SK-N-SH (cell line): Measurements from ENCODE around the gene SESTD1. TPM values are rescaled to one million over a fixed set of nuclear protein-coding genes. Genes with fewer than 3 reads are reported as not detected.

Experiments used
- CTCF ChIA-PET: fragments of 300-600, 350-600 bp; formaldehyde crosslinking; extraction: SDS; loops from one replicate; lab custom pipeline; 2021; lab: Yijun Ruan, JAX
- POLR2A ChIA-PET: fragments of 350-600 bp; sonication (Branson Sonifier 250); formaldehyde crosslinking; extraction: SDS; loops from one replicate; lab custom pipeline; 2020; ENCODE audit warnings: antibody characterized with exemption, inconsistent platforms; lab: Yijun Ruan, JAX
- DNase-seq: peaks from one replicate; pipeline ENCODE4 v3.0.0; 2012
- H2AFZ ChIP-seq: fragments of 200-600 bp; sonication (generic); 2 replicates; pipeline ENCODE4 v1.8.1; 2016; ENCODE audit warnings: antibody characterized with exemption, mild to moderate bottlenecking, low read depth
- H3F3A ChIP-seq: fragments of 200-600 bp; sonication (generic); replicated peaks from 2 replicates; pipeline ENCODE3; 2016; ENCODE audit warnings: antibody characterized with exemption, mild to moderate bottlenecking; ENCODE audit not compliant: insufficient read depth
- H3K27ac ChIP-seq, 2 experiments: fragments of 200-500 bp in 1 of 2; fragments of 200-600 bp in 1 of 2; sonication (Bioruptor generic) in 1 of 2; sonication (generic), shearing (Covaris generic) in 1 of 2; 2 replicates each; pipeline versions ENCODE4 v1.5.1 to v1.6.1; 2014 to 2016; ENCODE audit warnings: low read depth in 2 of 2, inconsistent platforms in 1 of 2, low read length in 1 of 2, mild to moderate bottlenecking in 1 of 2, mixed read lengths in 1 of 2
- H3K27me3 ChIP-seq: fragments of 200-600 bp; sonication (generic), shearing (Covaris generic); 2 replicates; pipeline ENCODE4 v1.6.1; 2016; ENCODE audit warnings: mixed run types; ENCODE audit not compliant: insufficient read depth
- H3K36me3 ChIP-seq, 2 experiments: fragments of 200-500 bp in 1 of 2; fragments of 200-600 bp in 1 of 2; sonication (Bioruptor generic) in 1 of 2; sonication (generic) in 1 of 2; replicated peaks in 1 of 2; 2 replicates each; pipeline versions ENCODE3 to v1.5.1; 2014 to 2016; ENCODE audit warnings: low read length in 1 of 2, mild to moderate bottlenecking in 1 of 2; ENCODE audit not compliant: insufficient read depth in 2 of 2, control insufficient read depth in 1 of 2
- H3K4me1 ChIP-seq, 2 experiments: fragments of 200-500 bp in 1 of 2; fragments of 200-600 bp in 1 of 2; sonication (Bioruptor generic) in 1 of 2; sonication (generic), shearing (Covaris generic) in 1 of 2; 2 replicates each; pipeline versions ENCODE4 v1.5.1 to v1.6.1; 2014 to 2016; ENCODE audit warnings: low read depth in 1 of 2, low read length in 1 of 2, mixed run types in 1 of 2; ENCODE audit not compliant: insufficient read depth in 2 of 2, control insufficient read depth in 1 of 2
- H3K4me2 ChIP-seq: fragments of 200-600 bp; sonication (generic), shearing (Covaris generic); 2 replicates; pipeline ENCODE4 v1.6.1; 2017; ENCODE audit warnings: mixed run types
- H3K4me3 ChIP-seq, 2 experiments: fragments of 200-500 bp in 1 of 2; fragments of 200-600 bp in 1 of 2; sonication (Bioruptor generic) in 1 of 2; sonication (generic), shearing (Covaris generic) in 1 of 2; 2 replicates each; pipeline versions ENCODE4 v1.5.1 to v1.8.1; 2014 to 2016; ENCODE audit warnings: low read depth in 2 of 2, inconsistent platforms in 1 of 2, low read length in 1 of 2, mild to moderate bottlenecking in 1 of 2, mixed read lengths in 1 of 2, moderate library complexity in 1 of 2
- H3K79me2 ChIP-seq: fragments of 200-600 bp; sonication (generic); 2 replicates; pipeline ENCODE4 v1.8.1; 2017; ENCODE audit warnings: mild to moderate bottlenecking; ENCODE audit not compliant: insufficient read depth
- H3K9ac ChIP-seq: fragments of 200-600 bp; sonication (generic); 2 replicates; pipeline ENCODE4 v1.6.1; 2017; ENCODE audit warnings: mixed run types
- H3K9me2 ChIP-seq: fragments of 200-600 bp; sonication (generic); 2 replicates; pipeline ENCODE4 v1.6.1; 2017; ENCODE audit warnings: mixed run types
- H3K9me3 ChIP-seq: fragments of 200-600 bp; sonication (generic); 2 replicates; pipeline ENCODE4 v1.6.1; 2017; ENCODE audit warnings: mixed run types, mild to moderate bottlenecking, moderate library complexity
- H4K20me1 ChIP-seq: fragments of 200-600 bp; sonication (generic); 2 replicates; pipeline ENCODE4 v1.6.1; 2017; ENCODE audit warnings: mild to moderate bottlenecking, mixed run types; ENCODE audit not compliant: insufficient read depth
- CHD2 ChIP-seq: fragments of 150-350 bp; IDR thresholded peaks from 2 replicates; pipeline ENCODE4 v1.6.1; 2018; ENCODE audit warnings: low read length; ENCODE audit not compliant: partially characterized antibody
- ELF1 ChIP-seq: IDR thresholded peaks from 2 replicates; pipeline ENCODE4 v1.4.0; 2012
- EP300 ChIP-seq, 2 experiments: IDR thresholded peaks; 2 replicates each; pipeline versions ENCODE4 v1.4.0 to v1.6.1; 2012; ENCODE audit warnings: borderline replicate concordance in 1 of 2, low read depth in 1 of 2, low read length in 1 of 2
- FOSL2 ChIP-seq: IDR thresholded peaks from 2 replicates; pipeline ENCODE4 v1.4.0; 2012; ENCODE audit warnings: low read depth, mild to moderate bottlenecking, moderate library complexity, borderline replicate concordance
- MXI1 ChIP-seq: IDR thresholded peaks from 2 replicates; pipeline ENCODE4 v1.6.1; 2012; ENCODE audit warnings: mild to moderate bottlenecking, low read depth, low read length, improper control_type of control experiment
- NFIC ChIP-seq: IDR thresholded peaks from 2 replicates; pipeline ENCODE4 v1.4.0; 2012; ENCODE audit warnings: borderline replicate concordance
- NRF1 ChIP-seq: IDR thresholded peaks from 2 replicates; pipeline ENCODE4 v1.6.1; 2012; ENCODE audit warnings: low read depth, mild to moderate bottlenecking, low read length
- POLR2AphosphoS5 ChIP-seq: IDR thresholded peaks from 2 replicates; pipeline ENCODE4 v1.6.1; 2012; ENCODE audit warnings: low read depth, low read length
- RAD21 ChIP-seq: IDR thresholded peaks from 2 replicates; pipeline ENCODE4 v1.6.1; 2012; ENCODE audit warnings: mild to moderate bottlenecking, low read length
- RFX5 ChIP-seq: IDR thresholded peaks from 2 replicates; pipeline ENCODE4 v1.6.1; 2012; ENCODE audit warnings: mild to moderate bottlenecking, improper control_type of control experiment, low read length
- RXRA ChIP-seq: IDR thresholded peaks from 2 replicates; pipeline ENCODE4 v1.4.0; 2012; ENCODE audit warnings: low read depth, mild to moderate bottlenecking, borderline replicate concordance
- SIN3A ChIP-seq: IDR thresholded peaks from 2 replicates; pipeline ENCODE4 v1.6.1; 2012; ENCODE audit warnings: low read depth, mild to moderate bottlenecking, low read length, moderate library complexity, borderline replicate concordance
- TCF12 ChIP-seq: IDR thresholded peaks from 2 replicates; pipeline ENCODE4 v1.4.0; 2012
- TEAD4 ChIP-seq: IDR thresholded peaks from 2 replicates; pipeline ENCODE4 v1.4.0; 2012; ENCODE audit warnings: mild to moderate bottlenecking, borderline replicate concordance; ENCODE audit not compliant: insufficient read depth
- WGBS: methylation state at CpG from one replicate; pipeline ENCODE4 v1.1.6; 2017; ENCODE audit warnings: low lambda C conversion rate; 5-methylcytosine and 5-hydroxymethylcytosine counted together
- polyA plus RNA-seq, 3 experiments: library from polyadenylated mRNA; depleted of rRNA; stranded (reverse); fragments of >200 nt; gene quantifications; 2 replicates each; pipeline ENCODE4 v1.2.3, GENCODE V29; 2012
- TF ChIP-seq, protein P1 (sequence below): IDR thresholded peaks from 2 replicates; pipeline ENCODE4 v1.6.1; 2012; ENCODE audit warnings: mild to moderate bottlenecking, low read depth, low read length, moderate library complexity
- TF ChIP-seq, protein P2 (sequence below): IDR thresholded peaks from 2 replicates; pipeline ENCODE4 v1.4.0; 2012; ENCODE audit warnings: low read depth, borderline replicate concordance
- TF ChIP-seq, protein P3 (sequence below): fragments of 150-350 bp; IDR thresholded peaks from 2 replicates; pipeline ENCODE4 v1.6.1; 2017; ENCODE audit warnings: antibody characterized with exemption, low read length, low read depth, borderline replicate concordance
- TF ChIP-seq, protein P4 (sequence below): fragments of 150-350 bp; IDR thresholded peaks from 2 replicates; pipeline ENCODE4 v1.6.1; 2016; ENCODE audit warnings: mild to moderate bottlenecking, low read depth, low read length
- TF ChIP-seq, protein P5 (sequence below): IDR thresholded peaks from 2 replicates; pipeline ENCODE4 v1.4.0; 2012; ENCODE audit warnings: low read depth, borderline replicate concordance

Gene SESTD1
- polyA plus RNA-seq, 1 of the 3 experiments (the other 2 are of a cell fraction) = 4.6 TPM

DNA sequence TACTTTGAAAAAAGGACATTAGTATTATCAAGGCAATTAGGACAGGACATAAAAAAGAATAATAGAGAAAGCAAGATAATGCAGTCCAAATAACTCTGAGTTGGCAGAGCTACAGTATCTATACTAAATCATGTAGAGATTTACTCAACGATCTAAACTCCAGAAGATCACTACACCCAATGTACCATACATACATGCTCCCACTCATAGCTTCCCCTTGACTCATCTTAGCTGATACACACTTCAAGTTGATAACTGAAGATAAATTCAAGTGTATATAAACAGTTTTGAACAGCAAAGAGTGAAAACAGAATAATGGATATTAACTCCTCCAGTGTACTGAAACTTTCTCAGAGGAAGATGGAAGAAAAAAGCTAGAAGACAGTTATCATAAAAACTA, 78.5 kb downstream of the SESTD1 start:
- Histone ChIP-seq H3K27me3 (no peaks in the 10 kb centered on the region), H3K9me2 (no peaks in the 10 kb centered on the region), H3K4me1 (no peaks in the 10 kb centered on the region), H3K9ac (no peak overlapping the region), H3F3A (peaks cover 11% of the 10 kb centered on the region), H3K4me3 (no peak overlapping the region), H3K4me2 (no peak overlapping the region), H3K27ac (no peak overlapping the region), H2AFZ (no peak overlapping the region), H3K9me3 (peaks cover 18% of the 10 kb centered on the region; the same call in 1 of the 2 replicates), H4K20me1 (no peaks in the 10 kb centered on the region), H3K79me2 (peaks cover 50% of the 10 kb centered on the region), H3K36me3 (peaks cover 0 to 28% of the 10 kb centered on the region in 2 experiments)
- CTCF ChIA-PET = interaction anchor here (1.5 kb wide), 1 partner anchor 65 kb away, joined by 4 read pairs; no protein-coding TSS in a partner anchor
- TF ChIP-seq, protein P1, sequence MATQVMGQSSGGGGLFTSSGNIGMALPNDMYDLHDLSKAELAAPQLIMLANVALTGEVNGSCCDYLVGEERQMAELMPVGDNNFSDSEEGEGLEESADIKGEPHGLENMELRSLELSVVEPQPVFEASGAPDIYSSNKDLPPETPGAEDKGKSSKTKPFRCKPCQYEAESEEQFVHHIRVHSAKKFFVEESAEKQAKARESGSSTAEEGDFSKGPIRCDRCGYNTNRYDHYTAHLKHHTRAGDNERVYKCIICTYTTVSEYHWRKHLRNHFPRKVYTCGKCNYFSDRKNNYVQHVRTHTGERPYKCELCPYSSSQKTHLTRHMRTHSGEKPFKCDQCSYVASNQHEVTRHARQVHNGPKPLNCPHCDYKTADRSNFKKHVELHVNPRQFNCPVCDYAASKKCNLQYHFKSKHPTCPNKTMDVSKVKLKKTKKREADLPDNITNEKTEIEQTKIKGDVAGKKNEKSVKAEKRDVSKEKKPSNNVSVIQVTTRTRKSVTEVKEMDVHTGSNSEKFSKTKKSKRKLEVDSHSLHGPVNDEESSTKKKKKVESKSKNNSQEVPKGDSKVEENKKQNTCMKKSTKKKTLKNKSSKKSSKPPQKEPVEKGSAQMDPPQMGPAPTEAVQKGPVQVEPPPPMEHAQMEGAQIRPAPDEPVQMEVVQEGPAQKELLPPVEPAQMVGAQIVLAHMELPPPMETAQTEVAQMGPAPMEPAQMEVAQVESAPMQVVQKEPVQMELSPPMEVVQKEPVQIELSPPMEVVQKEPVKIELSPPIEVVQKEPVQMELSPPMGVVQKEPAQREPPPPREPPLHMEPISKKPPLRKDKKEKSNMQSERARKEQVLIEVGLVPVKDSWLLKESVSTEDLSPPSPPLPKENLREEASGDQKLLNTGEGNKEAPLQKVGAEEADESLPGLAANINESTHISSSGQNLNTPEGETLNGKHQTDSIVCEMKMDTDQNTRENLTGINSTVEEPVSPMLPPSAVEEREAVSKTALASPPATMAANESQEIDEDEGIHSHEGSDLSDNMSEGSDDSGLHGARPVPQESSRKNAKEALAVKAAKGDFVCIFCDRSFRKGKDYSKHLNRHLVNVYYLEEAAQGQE = no peak
- TF ChIP-seq MXI1 (no peak), RFX5 (no peak), ELF1 (no peak), EP300 (IDR thresholded peaks at IDR 0.05; ENCODE audit: borderline replicate concordance in 1 of 2, low read depth in 1 of 2, low read length in 1 of 2) (no peak), RXRA (no peak), POLR2AphosphoS5 (no peak), NRF1 (no peak), CHD2 (no peak), NFIC (no peak), RAD21 (no peak), TCF12 (no peak), FOSL2 (no peak), SIN3A (no peak), TEAD4 (no peak)
- TF ChIP-seq, protein P2, sequence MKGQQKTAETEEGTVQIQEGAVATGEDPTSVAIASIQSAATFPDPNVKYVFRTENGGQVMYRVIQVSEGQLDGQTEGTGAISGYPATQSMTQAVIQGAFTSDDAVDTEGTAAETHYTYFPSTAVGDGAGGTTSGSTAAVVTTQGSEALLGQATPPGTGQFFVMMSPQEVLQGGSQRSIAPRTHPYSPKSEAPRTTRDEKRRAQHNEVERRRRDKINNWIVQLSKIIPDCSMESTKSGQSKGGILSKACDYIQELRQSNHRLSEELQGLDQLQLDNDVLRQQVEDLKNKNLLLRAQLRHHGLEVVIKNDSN = no peak
- TF ChIP-seq, protein P3, sequence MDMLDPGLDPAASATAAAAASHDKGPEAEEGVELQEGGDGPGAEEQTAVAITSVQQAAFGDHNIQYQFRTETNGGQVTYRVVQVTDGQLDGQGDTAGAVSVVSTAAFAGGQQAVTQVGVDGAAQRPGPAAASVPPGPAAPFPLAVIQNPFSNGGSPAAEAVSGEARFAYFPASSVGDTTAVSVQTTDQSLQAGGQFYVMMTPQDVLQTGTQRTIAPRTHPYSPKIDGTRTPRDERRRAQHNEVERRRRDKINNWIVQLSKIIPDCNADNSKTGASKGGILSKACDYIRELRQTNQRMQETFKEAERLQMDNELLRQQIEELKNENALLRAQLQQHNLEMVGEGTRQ = no peak
- TF ChIP-seq, protein P4, sequence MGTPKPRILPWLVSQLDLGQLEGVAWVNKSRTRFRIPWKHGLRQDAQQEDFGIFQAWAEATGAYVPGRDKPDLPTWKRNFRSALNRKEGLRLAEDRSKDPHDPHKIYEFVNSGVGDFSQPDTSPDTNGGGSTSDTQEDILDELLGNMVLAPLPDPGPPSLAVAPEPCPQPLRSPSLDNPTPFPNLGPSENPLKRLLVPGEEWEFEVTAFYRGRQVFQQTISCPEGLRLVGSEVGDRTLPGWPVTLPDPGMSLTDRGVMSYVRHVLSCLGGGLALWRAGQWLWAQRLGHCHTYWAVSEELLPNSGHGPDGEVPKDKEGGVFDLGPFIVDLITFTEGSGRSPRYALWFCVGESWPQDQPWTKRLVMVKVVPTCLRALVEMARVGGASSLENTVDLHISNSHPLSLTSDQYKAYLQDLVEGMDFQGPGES = no peak
- TF ChIP-seq, protein P5, sequence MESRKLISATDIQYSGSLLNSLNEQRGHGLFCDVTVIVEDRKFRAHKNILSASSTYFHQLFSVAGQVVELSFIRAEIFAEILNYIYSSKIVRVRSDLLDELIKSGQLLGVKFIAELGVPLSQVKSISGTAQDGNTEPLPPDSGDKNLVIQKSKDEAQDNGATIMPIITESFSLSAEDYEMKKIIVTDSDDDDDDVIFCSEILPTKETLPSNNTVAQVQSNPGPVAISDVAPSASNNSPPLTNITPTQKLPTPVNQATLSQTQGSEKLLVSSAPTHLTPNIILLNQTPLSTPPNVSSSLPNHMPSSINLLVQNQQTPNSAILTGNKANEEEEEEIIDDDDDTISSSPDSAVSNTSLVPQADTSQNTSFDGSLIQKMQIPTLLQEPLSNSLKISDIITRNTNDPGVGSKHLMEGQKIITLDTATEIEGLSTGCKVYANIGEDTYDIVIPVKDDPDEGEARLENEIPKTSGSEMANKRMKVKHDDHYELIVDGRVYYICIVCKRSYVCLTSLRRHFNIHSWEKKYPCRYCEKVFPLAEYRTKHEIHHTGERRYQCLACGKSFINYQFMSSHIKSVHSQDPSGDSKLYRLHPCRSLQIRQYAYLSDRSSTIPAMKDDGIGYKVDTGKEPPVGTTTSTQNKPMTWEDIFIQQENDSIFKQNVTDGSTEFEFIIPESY = no peak
- DNase-seq = no peak
- 83% methylated on average over 1 of the region's 1 CpG for WGBS
- POLR2A ChIA-PET = no interaction called here
